ENCODE data around the gene LRRTM4.
A peak's percentile ranks its signal among the peaks of the same experiment; 100 is the strongest.

The LRRTM4 gene

GRCh38 chr2:77521931-77522470, at the start of gene LRRTM4:
LRRTM4 (minus strand) TSS chr2:77522376.
- DNase-seq (ENCODE audit: low spot score) = peak; percentile 83

- no peak for DNase-seq (ENCODE audit: low spot score)
These were observed 49.4 kb upstream of the LRRTM4 start for GRCh38 chr2:77571545-77571944.

GRCh38 chr2:77567723-77568122, 45.5 kb upstream of the LRRTM4 start:
- no peak for DNase-seq (ENCODE audit: low spot score)

- no peak for DNase-seq (ENCODE audit: low spot score)
These were observed 44.4 kb upstream of the LRRTM4 start for GRCh38 chr2:77566582-77566981.

GRCh38 chr2:77566131-77566530, 44.0 kb upstream of the LRRTM4 start:
- DNase-seq (ENCODE audit: low spot score) = no peak

- no peak for DNase-seq (ENCODE audit: low spot score)
These were observed 30.8 kb upstream of the LRRTM4 start for GRCh38 chr2:77552956-77553355.

DNA sequence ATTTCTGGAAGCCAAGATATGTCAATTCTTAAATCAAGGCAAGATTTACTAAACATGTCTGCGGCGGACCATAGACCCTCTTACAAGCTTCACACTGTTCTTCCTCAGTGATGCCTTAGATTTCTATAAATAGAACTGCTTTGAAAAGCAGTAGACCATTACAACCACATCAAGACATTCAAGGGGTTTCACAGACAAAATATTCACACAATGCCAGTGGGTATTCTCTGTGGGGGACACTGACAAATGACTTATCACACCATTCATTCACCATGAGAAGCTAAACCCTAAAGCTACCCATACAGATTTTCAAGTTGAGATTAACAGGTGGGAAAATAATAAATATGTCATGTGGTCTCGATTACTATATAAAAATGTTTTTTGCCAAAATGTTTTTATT, 15.9 kb upstream of the LRRTM4 start:
- no peak for DNase-seq (ENCODE audit: low spot score)

GRCh38 chr2:77522888-77523287, 712 bp upstream of the LRRTM4 start:
- no peak for DNase-seq (ENCODE audit: low spot score)

- no peak for DNase-seq (ENCODE audit: low spot score)
These were observed 656 bp downstream of the LRRTM4 start for GRCh38 chr2:77521548-77521891.

GRCh38 chr2:77520641-77521547, 1.3 kb downstream of the LRRTM4 start:
- DNase-seq (ENCODE audit: low spot score) = no peak

DNA sequence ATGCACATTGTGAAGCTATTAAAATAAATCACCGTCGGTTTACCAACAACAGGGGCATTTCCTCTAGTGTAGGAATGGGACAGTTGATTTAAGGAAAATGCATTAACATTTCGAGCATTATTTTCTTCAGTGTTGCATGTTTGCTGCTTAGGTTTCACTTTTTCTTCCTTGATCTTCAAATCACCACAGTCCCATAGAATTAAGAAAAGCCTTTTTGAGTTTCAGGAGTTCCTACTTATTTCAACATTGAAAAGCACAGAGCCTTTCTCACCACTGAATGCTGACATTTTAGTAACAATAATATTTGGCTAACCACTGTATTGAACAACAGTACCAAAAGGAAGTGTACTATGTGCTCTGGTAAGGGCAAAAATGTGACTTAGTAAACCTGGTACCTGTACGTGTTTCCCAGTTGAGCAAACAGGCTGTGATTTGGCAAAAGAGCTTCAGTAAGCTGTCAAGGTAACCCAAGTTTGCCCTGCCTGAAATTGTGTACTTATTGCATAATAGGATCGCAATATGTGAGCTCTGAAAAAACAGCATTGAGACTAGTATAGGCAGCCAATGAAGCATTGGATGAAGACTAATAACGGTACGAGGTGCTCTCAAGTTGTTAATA, 2.2 kb downstream of the LRRTM4 start:
- DNase-seq (ENCODE audit: low spot score) = no peak

- DNase-seq (ENCODE audit: low spot score) = peak; percentile 43
These were observed 2.9 kb downstream of the LRRTM4 start for GRCh38 chr2:77519164-77519887.

DNA sequence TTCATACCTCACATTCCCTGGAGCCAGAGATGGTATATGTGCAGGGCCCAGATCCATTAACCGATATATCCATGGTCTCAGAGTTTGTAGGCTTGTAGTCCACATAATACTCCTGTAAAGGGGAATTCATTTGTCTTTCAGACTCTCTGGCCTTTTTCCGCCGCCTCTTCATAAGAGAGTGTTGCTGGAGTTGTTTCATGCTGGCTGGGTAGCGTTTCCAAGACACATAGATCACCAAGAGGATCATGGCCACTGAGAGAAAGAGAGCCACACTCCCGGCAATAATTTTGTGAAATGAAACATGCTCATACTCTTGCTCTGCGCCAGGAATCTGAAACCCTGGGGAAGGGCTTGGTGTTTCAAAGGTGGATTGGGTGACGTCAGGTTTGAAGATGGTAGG, 3.9 kb downstream of the LRRTM4 start:
- no peak for DNase-seq (ENCODE audit: low spot score)

DNA sequence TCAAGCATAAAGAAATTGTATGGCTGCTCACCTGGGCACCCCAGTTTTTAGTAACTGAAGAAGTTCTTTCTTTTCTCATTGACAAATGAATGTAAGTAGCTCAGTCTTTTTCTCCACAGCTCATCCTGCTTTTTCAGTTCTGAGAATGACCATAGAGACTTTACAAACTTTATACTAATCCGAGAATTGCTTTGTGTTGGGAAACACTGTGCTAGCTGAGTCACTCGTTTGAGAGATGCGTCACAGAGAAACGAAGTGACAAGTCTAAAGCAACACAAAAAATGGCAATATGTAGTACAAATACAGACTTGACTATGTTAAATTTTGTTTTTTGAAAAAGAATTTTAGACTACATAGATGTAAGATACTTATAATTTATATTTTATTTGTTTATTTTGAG, 9.0 kb downstream of the LRRTM4 start:
- no peak for DNase-seq (ENCODE audit: low spot score)

GRCh38 chr2:77512507-77512906, 9.7 kb downstream of the LRRTM4 start:
- no peak for DNase-seq (ENCODE audit: low spot score)

DNA sequence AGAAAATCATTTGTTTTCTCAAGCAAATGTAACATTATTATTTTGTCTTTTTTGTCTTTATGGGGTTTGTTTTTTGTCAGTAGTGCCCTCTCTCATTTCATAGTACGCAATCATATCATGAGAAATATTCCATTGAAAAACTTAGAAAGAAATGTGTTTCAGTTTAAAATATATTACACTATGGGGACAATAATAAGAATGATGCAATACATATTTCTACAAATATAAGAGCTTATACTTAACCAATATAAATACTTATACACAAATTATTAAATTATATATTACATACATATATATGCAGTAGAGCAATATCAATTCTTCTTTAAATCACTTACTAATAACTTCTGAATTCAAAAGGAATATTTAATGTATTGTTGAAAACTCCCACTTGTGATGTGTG, 13.7 kb downstream of the LRRTM4 start:
- no peak for DNase-seq (ENCODE audit: low spot score)

- no peak for DNase-seq (ENCODE audit: low spot score)
These were observed 14.5 kb downstream of the LRRTM4 start for GRCh38 chr2:77507657-77508056.

DNA sequence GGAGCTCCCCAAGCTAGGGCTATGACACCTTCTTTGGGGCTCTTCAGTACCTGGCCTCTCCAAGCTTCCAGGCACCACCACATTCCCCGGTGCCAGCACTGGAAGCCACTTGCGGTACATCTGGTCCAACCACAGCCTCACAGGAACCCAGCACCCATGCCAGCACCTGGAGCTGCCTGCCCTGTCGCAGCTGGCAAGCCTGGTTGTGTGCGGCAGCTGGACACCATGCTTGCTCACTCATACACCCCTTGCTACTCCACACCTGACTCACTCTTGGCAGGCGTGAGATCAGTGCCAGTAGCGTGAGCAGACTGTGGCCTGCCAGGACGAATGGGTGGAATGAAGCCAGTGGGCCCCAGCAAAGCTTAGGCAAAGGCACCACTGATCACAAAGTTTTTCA, 34.0 kb downstream of the LRRTM4 start:
- no peak for DNase-seq (ENCODE audit: low spot score)

GRCh38 chr2:77487074-77487803, 34.9 kb downstream of the LRRTM4 start:
- DNase-seq (ENCODE audit: low spot score) = no peak

DNA sequence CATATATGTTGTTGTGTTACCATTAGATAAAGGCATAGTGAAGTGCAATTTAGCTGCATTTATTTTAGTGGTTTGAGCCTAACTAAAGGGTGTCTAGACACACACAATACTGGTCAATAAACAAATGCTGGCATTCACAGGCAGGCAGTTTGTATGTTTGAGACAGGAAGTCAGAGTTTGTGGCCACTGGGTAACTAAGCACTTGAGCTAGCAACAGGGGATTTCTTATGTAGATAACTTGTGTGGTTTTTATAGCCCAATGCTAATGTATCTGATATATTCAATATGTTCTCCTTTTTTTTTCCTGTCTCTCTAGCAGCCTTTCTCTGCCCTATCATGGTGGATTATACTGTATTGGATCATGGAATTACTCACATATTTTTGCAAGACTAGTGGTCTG, 38.1 kb downstream of the LRRTM4 start:
- DNase-seq (ENCODE audit: low spot score) = no peak

DNA sequence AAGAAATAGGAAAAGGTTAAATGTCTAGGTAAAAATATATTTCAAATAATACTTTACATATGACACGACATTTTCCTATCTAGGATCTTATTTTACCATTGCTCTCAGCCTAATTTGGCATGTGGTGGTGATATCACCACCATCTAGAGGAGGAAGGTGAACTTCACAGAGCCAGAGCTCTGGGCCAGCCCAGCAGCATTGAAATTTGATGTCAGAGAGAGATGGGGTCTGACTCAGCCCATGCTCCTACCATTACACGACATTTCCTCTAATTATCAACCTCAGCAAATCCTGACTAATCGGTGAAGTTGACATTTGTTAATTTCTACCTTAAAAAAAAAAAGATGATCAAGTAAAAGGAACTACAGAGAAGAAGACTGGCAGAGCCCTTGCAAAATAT, 42.3 kb downstream of the LRRTM4 start:
- no peak for DNase-seq (ENCODE audit: low spot score)

- no peak for DNase-seq (ENCODE audit: low spot score)
These were observed 42.8 kb downstream of the LRRTM4 start for GRCh38 chr2:77479395-77479794.

Data from putamen (tissue), 1 donor.